Iris pigment epithelial cell (primary cell): ENCODE measurements around the gene SLCO3A1.
A peak's percentile ranks its signal among the peaks of the same experiment; 100 is the strongest.

ENCODE experiments used
- DNase-seq: peaks from one replicate; pipeline ENCODE4 v3.0.0-alpha.2; 2011; ENCODE audit warnings: low read depth

The SLCO3A1 gene

DNA sequence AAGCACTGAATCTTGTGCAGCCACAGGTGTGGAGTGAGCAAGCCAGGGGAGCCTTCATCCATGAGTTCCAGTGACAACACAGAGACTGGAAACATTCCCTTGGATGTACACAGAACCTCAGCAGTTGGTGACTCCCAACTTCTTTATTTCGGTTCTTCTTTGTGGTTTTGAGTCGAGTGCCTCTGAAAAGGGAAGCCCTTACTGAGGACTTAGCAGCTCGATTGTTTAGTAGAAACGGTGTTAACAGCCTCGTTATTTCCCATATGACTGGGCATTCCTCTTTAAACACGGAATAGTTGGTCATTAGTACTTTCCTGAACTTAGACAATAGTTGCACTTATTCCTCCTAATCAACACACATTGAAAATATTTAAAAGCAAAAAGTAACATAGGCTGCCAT is 7.7 kb downstream of the SLCO3A1 start:
- no peak for DNase-seq

DNA sequence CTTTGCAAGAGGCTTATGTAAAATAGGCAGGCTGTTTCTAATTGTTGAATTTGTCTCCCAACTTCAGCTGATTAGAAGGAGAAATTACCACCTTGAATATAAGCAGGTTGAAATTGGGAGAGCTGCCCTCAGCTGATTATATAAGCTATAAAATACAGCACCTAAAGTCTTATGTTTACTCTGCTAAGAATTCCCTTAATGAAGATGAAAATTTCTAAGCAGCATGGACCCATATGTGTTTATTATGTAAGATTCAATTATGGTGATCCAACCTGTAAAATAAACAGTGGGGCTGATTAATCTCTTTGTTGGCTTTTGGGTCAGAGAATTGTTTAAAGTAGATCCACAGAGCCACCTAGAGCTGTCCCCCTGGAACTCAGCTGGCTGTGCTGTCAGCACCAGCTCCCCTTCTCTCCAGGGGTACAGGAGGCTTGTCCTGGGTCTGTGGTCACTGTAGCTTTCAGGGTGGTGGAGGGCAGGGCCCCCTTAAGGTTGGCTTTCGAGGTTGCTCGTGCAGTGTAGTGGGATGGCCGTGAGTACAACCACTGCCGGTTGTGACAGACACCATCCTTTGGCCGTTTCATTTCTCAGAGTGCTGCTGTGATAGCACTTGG is 9.5 kb downstream of the SLCO3A1 start:
- DNase-seq, result no peak

DNA sequence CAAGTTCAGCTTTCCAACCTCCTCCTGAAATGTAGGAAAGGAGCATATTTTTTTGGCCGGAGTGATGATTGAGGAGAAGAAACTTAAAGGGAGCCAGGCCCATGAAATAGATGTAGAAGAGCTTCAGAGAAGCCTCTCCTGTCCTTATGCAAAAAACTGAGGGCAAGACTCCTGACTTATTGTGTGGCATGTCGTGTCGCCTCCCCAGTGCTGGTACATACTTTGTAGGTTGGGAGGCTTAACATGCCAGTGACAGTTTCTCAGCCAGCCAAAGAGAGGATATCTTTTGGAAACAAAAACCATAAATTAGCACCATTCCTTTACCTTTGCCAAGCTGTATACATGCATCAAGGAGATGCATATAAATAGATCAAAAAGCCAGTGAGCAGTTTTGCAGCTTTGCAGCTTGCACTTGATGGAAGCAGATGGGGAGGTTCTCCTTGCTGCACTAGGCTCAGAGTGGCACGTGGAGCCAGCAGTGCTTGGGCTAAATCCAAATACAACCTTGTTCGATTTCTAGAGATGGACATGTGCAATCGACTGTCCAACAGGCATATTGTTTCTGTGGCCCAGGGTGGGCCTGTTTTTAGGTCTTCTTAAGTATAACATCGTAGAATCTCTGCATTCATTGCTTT is 10.2 kb downstream of the SLCO3A1 start:
- DNase-seq, result no peak

DNA sequence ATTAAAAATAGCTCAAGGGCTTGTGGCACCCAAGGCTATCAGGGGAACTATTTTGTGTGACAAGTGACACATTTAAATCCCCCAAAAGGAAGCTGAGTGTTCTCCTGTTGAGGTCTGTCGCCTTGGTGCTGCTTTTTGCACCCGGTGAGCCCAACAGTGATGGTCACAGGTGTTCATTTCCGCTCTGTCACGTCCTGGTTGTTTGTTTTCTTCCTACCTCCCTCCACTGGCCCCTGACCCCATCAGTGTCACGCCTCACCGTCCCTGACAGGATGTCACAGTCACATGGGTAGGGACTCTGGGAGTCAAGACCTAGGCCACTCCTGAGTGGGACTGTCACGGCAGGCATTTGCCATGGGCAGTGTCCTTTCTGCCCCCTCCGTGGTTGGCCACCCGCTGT is 11.2 kb downstream of the SLCO3A1 start:
- no peak for DNase-seq

DNA sequence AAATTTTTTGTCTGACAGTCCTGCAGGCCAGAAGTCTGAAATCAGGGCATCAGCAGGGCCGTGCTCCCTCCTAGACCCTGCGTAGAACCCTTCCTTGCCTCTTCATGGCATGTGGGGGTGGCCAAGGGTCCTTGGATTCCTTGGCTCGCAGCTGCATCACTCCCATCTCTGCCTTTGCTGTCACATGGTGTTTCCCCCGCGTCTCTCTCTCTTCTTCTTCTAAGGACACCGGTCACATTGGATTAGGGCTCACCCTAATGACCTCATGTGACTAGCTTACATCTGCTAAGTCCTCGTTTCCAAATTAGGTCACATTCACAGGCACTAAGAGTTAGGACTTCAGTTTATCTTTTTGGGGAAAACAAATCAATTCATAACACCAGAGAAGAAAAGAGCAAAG is 12.0 kb downstream of the SLCO3A1 start:
- no peak for DNase-seq

DNA sequence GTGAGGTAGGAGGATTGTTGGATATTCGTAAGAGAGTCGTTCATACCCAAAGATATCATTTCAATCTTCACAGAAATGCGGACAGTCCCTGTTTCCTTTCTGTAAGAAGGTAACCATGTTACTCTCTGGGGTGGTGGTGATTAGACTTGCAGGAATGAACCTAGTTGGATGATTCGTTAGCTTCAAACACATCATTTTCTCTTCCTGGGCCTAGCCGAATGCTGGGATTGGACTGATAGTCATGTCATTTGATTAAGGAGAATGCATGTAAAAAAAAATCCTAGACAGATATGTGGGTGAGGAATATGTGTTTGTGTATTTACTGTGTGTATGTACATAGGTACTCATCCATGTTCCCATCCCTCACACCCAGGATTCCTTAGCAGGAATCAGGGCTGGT is 12.4 kb downstream of the SLCO3A1 start:
- no peak for DNase-seq

DNA sequence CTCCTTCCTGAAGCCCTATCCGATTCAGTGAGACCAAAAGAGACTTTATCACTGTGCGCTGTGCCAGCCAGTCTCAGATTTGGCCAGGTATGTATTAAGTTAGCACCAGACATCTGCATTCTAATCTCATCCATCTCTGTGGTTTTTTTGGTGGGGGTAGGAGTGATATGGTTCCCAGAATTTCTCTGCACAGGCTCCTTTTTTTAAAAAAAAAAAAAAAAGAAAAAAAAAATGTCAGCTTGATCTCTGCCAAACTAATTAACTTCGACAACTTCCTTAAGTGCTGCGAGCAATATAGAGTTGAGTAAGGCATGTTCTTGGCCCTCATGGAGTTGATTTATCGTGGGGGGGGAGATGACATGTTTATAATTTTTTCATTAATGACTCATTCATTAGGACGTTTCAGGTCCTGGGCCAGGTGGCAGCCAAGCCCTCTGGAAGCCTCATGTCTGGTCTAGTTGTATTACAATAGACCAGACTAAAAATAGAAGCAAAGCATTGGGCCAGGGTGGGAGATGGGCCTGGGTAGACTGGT is 12.9 kb downstream of the SLCO3A1 start:
- DNase-seq, result no peak

DNA sequence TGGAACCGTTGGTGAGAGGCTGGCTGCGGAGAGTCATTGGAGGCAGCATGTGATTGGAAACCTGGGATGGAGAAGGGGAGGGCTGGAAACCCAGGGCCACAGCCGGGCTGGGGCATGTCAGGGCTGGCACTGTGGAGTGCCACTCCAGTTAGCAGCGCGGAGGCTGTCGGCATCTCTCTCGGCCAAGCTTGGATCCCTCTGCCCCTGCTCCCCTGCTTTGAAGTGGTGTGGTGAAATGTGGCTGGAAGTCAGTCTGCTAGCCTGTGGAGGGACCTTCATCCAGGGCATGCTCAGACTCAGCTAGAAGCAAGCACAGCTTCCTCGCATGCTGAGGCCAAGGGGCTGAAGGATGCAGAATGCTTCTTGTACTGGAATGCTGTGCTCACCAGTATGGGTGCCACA is 13.5 kb downstream of the SLCO3A1 start:
- no peak for DNase-seq

DNA sequence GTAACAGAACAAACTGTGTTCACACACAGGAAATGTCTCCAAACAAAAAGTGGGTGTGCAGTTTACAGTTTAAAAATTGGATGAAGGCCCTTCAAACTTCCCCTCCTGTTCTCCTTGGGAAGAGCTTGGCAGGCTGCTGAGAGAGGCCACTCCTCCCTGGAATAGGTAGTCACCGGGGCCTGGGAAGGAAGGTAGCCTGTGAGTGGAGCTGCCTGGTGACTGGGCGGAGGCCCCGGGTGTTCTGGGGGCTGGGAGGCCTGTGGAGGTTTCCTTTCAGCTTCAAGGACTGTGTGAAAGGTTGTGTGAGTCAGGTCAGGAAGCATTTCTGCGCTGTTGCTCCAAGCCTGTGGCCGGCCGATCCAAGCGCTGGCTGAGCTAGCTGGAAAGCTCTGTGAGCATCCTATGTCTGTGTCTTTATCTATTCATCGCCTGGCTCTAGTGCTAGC is 14.1 kb downstream of the SLCO3A1 start:
- DNase-seq, result peak; percentile 39

DNA sequence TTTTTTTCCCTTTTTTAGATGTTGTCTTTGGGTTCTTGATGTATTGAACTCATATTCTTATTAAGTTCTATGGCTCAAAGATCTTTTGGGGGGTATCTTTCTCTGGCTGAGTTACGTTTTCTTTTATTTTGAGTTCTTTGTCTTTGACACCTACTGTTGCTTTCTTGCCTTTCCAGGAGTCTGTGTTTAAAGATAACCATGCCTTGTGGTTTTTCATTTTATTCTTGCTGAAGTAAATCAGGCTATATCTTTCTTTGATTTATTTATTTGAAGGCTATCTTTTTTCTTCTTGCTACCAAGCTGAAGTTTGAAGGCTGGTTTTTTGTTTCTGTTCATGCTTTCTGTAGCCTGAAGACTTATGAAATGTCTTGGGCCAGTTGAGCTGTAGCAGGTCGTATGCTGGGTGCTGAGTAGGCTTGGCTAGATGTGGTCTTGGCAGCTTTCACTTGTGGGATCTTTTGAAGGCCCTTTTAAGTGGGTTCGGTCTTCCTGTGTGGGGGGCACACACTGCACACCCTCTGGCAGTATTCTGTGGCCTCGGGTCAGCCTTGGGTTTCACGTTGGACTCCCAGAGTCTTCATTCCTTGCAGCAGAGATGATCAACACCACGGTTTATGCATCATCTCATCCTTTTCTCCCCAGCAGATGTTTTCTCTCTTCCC is 17.5 kb downstream of the SLCO3A1 start:
- no peak for DNase-seq

DNA sequence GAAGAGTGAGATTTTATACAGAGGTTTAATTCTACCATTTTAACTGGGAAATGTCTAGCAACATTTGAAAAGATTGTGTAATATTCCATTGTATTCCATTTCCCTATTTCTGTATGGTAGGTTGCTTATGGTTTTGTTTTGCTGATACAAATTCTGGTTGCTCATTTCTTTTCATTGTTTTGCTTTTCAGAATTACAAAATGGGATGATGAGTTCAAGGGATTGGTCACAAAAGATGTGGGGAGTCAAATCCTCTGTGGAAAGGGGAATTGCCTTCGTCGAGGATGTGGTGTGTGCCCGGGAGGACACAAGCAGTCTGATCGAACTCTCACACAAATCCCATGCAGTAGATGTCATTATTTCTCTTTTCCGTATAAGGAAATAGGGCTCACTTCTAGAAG is 18.3 kb downstream of the SLCO3A1 start:
- DNase-seq, result no peak

DNA sequence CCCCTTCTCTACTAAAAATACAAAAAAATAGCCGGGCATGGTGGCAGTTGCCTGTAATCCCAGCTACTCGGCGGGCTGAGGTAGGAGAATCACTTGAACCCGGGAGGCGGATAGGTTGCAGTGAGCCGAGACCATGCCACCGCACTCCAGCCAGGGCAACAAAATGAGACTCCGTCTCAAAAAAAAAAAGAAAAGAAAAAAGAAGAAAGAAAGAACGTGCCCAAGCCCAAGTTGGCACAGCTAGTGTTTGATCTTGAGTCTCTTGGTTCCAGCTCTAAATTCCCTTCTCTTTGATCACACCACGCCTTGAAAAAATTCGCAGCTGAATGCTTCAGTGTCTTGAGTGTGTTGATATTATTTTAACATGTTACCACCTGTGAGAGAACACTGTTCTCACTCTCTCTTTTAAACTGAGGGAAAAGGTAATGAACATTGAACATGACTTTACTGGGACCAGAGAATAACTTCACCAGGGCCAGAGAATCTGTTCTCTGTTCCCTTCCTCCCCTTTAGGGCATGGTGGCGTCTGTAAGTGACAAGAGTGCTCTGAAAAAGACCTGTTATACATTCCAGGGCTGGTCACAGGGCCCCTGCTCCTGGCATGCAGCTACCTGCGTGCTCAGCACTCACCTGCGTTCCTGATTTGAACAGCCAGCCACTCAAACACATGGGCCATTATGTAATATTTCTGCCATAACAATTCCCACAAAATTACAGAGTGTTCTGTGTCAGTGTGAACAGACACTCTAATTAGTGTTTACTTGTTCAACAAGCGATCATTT is 19.0 kb downstream of the SLCO3A1 start:
- no peak for DNase-seq

DNA sequence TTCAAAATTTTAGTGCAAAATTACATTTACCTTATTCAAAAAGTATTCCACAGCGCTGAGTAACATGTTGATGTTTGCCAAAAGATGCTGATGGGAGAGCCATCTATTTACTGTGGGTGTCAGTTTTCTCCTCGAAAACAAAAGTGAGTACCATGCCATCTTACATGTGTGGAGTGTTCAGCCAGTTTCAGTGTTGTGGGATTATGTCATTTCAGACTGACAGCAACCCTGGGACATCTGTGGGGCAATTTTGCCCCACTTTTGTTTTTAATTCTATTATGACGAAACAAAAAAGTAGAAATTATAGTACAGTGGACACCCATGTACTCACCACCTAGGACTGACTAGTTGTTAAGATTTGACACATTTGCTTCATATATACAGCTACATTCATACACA is 19.6 kb downstream of the SLCO3A1 start:
- DNase-seq, result no peak

DNA sequence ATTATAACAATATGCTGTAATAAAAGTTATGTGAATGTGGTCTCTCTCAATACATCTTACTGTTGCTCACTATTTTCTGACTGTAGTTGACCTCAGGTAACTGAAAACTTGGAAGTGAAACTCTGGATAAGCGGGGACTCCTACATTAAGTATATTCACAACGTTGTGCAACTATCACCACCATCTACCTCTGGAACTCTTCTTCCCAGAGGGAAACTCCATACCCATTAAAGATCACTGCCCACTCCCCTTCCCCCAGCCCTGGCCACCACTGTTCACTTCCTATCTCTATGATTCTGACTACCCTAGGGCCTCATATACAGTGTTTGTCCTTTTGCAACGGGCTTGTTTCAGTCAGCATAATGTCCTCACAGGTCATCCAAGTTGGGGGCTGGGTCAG is 20.7 kb downstream of the SLCO3A1 start:
- no peak for DNase-seq

DNA sequence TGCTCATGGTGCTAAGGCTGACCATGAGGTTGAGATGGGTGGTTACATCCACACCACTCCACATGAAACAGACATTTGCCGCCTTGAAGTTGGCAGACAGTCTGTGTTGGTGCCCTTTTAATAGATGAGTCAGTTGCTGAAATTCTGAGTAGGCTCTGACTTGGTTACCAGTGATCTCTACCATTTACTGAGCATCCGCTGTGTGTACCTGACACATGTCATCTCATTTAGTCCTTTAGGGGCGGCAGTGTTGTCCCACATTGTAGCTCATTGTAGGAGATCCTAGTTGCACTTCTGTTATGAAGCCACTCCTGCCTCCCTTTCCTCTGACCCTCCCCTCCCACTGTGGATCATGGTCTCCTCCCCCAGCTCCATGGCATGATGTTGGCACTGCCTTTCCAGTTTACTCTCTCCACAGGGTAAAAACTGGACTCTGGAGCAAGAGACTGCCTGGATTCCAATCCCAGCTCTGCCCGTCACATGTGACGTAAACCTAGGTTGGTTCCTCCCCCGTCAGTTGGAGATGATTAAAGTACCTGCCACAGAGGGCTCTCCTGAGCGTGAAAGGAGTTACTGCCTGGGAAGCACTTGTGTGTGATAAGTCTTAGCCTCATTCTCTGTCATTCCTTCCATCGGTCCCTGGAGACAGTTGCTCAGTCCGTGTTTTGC is 21.6 kb downstream of the SLCO3A1 start:
- no peak for DNase-seq

DNA sequence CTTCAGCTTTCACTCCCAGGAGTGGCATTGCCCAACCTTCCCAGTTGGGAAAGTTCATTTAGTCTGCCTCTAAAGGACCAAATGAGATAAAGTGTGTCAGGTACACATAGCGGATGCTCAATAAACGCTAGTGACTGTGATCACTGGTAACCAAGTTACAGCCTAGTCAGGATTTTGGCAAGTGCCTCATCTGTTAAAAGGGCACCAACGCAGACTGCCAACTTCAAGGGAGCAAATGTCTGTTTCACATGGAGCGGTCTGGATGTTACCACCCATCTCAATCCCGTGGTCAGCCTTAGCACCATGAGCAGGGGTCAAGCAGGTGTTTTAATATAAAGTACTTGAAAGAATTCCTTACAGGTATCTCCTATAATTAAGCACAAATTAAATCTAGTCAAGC is 22.7 kb downstream of the SLCO3A1 start:
- no peak for DNase-seq

DNA sequence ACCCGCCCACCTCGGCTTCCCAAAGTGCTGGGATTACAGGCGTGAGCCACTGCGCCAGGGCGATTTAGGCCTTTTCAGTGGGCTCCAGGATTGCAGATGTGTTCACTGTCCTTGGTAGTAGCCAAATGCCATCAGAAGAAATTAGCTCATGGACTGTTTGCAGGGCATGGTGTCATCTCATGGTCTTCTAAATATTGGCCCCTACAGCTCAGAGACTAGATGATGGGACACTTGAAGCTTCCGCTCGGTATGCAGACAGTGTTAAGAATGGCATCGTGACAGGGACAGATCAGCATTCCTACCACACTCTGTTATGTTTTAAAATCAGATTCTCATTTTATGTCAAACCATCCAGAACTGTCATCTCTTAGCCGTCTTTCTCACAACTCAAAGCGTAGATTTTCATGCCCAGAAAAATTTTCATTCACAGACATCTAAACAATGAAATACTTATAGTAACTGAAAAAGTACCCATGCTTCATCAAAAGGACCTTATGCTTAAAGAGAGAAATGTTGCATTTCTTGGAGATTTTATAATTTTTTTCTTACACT is 24.9 kb downstream of the SLCO3A1 start:
- DNase-seq, result no peak

DNA sequence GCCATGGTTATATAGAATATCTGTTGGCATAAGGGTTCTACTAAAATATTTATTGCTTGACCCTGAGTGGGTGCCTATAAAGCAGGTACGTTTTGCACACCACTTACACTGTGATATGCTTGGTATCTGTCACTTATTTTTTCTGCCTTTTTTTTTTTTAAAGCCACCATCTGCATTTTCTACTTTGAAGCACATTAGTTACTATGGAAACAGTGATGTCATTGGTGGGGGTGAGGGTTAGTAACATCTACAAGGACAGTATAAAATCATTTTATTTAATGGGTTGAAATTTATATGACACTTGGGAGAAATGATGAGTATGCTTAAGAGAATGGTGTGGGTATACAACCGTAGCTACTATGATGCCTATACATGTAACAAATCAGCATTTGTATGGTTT is 25.6 kb downstream of the SLCO3A1 start:
- no peak for DNase-seq

DNA sequence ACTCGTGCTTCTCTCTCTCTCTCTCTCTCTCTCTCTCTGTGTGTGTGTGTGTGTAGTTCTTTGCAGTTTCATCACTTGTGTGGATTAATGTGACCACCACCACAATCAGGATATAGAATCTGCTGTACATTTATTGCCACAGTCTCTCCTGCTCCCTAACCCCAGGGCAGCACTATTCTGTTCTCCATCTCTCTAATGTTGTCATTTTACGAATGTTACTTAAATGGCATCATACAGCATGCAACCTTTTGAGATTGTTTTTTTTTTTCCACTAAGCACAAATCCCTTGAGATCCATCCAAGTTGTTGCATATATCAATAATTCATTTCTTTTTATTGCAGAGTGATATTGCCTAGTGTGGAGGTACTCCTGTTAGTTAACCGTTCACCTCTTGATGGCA is 26.9 kb downstream of the SLCO3A1 start:
- no peak for DNase-seq

DNA sequence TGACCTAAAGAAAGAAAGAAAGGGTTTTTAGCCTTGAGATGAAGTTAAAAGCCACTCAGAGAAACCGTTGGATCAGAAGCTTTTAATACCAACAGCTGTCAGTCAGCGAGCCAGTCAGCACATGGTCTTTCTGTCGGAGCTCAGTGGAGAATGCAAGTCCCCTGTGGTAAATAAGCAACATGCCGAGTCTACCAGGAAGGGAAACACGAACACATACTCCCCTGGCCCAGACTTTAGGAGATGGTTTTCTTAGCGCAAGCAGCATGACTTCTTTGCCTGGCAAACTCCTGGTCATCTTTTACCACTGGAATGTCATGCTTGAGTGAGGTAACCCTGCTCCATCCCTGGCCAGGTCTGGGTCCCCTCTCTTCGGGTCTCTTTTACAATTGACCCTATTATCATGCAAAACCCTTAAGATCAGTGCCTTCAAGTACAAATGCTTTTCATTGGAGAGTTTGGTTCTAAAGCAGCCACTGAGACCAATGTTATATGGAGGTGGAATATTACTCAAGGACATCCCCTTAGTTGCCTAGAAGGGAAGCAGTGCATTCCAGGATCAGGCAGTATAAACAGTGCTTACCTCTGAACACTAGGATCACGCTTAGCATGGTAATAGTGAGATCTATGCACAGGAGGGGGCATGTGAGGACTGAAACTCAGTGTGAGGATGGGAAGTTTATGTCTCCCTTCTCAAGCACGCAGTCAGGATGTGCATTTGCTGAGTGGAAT is 28.2 kb downstream of the SLCO3A1 start:
- DNase-seq, result no peak
